ENCODE results near the gene MRPL9.

The MRPL9 gene

GRCh38 chr1:151762941-151763921, at the start of gene MRPL9:
TSS of gene MRPL9 (minus strand) at chr1:151763496. CDS start at chr1:151763479, 17 bp downstream.
- in situ Hi-C loops (cut with MboI; ENCODE audit: low pct_unique_long_range_greater_than_20kb, low sequenced_read_pairs, unreplicated experiment), result no loop called here
- TF ChIP-seq CTCF (IDR thresholded peaks at IDR 0.05; ENCODE audit: extremely low read depth, insufficient read depth, missing control alignments), result no peak
- peak; percentile 94 for DNase-seq (ENCODE audit: low spot score)

- no peak for TF ChIP-seq CTCF (IDR thresholded peaks at IDR 0.05; ENCODE audit: extremely low read depth, insufficient read depth, missing control alignments)
- in situ Hi-C loops (cut with MboI; ENCODE audit: low pct_unique_long_range_greater_than_20kb, low sequenced_read_pairs, unreplicated experiment), result no loop called here
- no peak for DNase-seq (ENCODE audit: low spot score)
These were observed 47.9 kb upstream of the MRPL9 start for GRCh38 chr1:151811181-151811580.

- DNase-seq (ENCODE audit: low spot score), result no peak
- TF ChIP-seq CTCF (IDR thresholded peaks at IDR 0.05; ENCODE audit: extremely low read depth, insufficient read depth, missing control alignments), result no peak
- in situ Hi-C loops (cut with MboI; ENCODE audit: low pct_unique_long_range_greater_than_20kb, low sequenced_read_pairs, unreplicated experiment), result no loop called here
These were observed 46.8 kb upstream of the MRPL9 start for GRCh38 chr1:151809985-151810556.

GRCh38 chr1:151809290-151809984, 46.1 kb upstream of the MRPL9 start:
- in situ Hi-C loops (cut with MboI; ENCODE audit: low pct_unique_long_range_greater_than_20kb, low sequenced_read_pairs, unreplicated experiment), result no loop called here
- TF ChIP-seq CTCF (IDR thresholded peaks at IDR 0.05; ENCODE audit: extremely low read depth, insufficient read depth, missing control alignments), result no peak
- DNase-seq (ENCODE audit: low spot score), result no peak

GRCh38 chr1:151807766-151808165, 44.5 kb upstream of the MRPL9 start:
- TF ChIP-seq CTCF (IDR thresholded peaks at IDR 0.05; ENCODE audit: extremely low read depth, insufficient read depth, missing control alignments), result no peak
- no peak for DNase-seq (ENCODE audit: low spot score)
- in situ Hi-C loops (cut with MboI; ENCODE audit: low pct_unique_long_range_greater_than_20kb, low sequenced_read_pairs, unreplicated experiment), result no loop called here

- no peak for DNase-seq (ENCODE audit: low spot score)
- no peak for TF ChIP-seq CTCF (IDR thresholded peaks at IDR 0.05; ENCODE audit: extremely low read depth, insufficient read depth, missing control alignments)
- in situ Hi-C loops (cut with MboI; ENCODE audit: low pct_unique_long_range_greater_than_20kb, low sequenced_read_pairs, unreplicated experiment), result no loop called here
These were observed 43.8 kb upstream of the MRPL9 start for GRCh38 chr1:151807131-151807530.

All from GM13977 (cell line).